H1 (cell line): Measurements from ENCODE around the gene XIRP1. TPM values are rescaled to one million over a fixed set of nuclear protein-coding genes. Genes with fewer than 3 reads are reported as not detected.

Source experiments
- CTCF ChIA-PET: fragments of 300-600 bp; sonication (Branson Sonifier 250); formaldehyde crosslinking; loops from one replicate; lab custom pipeline; 2021; ENCODE audit not compliant: partially characterized antibody; lab: Charles Lee
- POLR2A ChIA-PET: fragments of 300-600 bp; sonication (Branson Sonifier 250); formaldehyde crosslinking; loops from one replicate; lab custom pipeline; 2021; ENCODE audit warnings: inconsistent platforms; ENCODE audit not compliant: partially characterized antibody; lab: Charles Lee
- DNase-seq, 2 experiments: peaks; one replicate each; pipeline versions ENCODE4 v3.0.0 to v3.0.0-alpha.2; 2010 to 2022; ENCODE audit warnings: low spot score in 2 of 2, low read depth in 1 of 2, mixed read lengths in 1 of 2
- FAIRE-seq: peaks from 2 replicates; lab custom pipeline; 2011; peaks lifted over from hg19 to GRCh38; lab: Jason Lieb, UNC
- H2AFZ ChIP-seq: 2 replicates; pipeline ENCODE4 v1.8.1; 2012; ENCODE audit warnings: low read length, inconsistent platforms
- H2AK5ac ChIP-seq: 2 replicates; pipeline ENCODE4 v1.6.1; 2013; ENCODE audit warnings: low read depth, low read length
- H2BK120ac ChIP-seq: replicated peaks from 2 replicates; pipeline ENCODE3; 2013; ENCODE audit warnings: low read depth, low read length, inconsistent platforms
- H2BK12ac ChIP-seq: 2 replicates; pipeline ENCODE4 v1.6.1; 2013; ENCODE audit warnings: low read depth, low read length
- H2BK15ac ChIP-seq: 2 replicates; pipeline ENCODE4 v1.6.1; 2013; ENCODE audit warnings: low read length
- H2BK20ac ChIP-seq: 2 replicates; pipeline ENCODE4 v1.6.1; 2013; ENCODE audit warnings: low read length
- H2BK5ac ChIP-seq: 2 replicates; pipeline ENCODE4 v1.6.1; 2013; ENCODE audit warnings: low read depth, low read length
- H3K14ac ChIP-seq: 2 replicates; pipeline ENCODE4 v1.6.1; 2013; ENCODE audit warnings: inconsistent platforms; ENCODE audit not compliant: insufficient read length
- H3K18ac ChIP-seq: 2 replicates; pipeline ENCODE4 v1.6.1; 2013; ENCODE audit warnings: low read length; ENCODE audit errors: extremely low read depth
- H3K23ac ChIP-seq: 2 replicates; pipeline ENCODE4 v1.6.1; 2013; ENCODE audit warnings: inconsistent platforms; ENCODE audit not compliant: insufficient read length
- H3K23me2 ChIP-seq: 2 replicates; pipeline ENCODE4 v1.6.1; 2013; ENCODE audit warnings: low read depth, low read length
- H3K27ac ChIP-seq: 2 replicates; pipeline ENCODE4 v1.6.1; 2011; ENCODE audit warnings: low read depth, low read length, inconsistent platforms
- H3K27me3 ChIP-seq, 4 experiments: replicated peaks in 1 of 4; 1 replicate in 1 of 4; 2 replicates in 3 of 4; pipeline versions ENCODE4 v1.6.1 to v1.8.1; 2011 to 2013; ENCODE audit warnings: low read length in 3 of 4, mild to moderate bottlenecking in 3 of 4, inconsistent platforms in 2 of 4, mixed read lengths in 2 of 4, moderate library complexity in 1 of 4; ENCODE audit not compliant: control insufficient read depth in 3 of 4, insufficient read depth in 3 of 4; ENCODE audit errors: extremely low read depth in 1 of 4
- H3K36me3 ChIP-seq, 4 experiments: 2 replicates each; pipeline versions ENCODE4 v1.6.1 to v1.8.1; 2011 to 2013; ENCODE audit warnings: mild to moderate bottlenecking in 4 of 4, low read length in 3 of 4, moderate library complexity in 2 of 4, control low read depth in 1 of 4, inconsistent platforms in 1 of 4; ENCODE audit not compliant: insufficient read depth in 4 of 4, control insufficient read depth in 2 of 4
- H3K4ac ChIP-seq: replicated peaks from 2 replicates; pipeline ENCODE3; 2013; ENCODE audit warnings: low read length, low read depth, mixed read lengths, inconsistent platforms; ENCODE audit not compliant: insufficient read length
- H3K4me1 ChIP-seq, 4 experiments: replicated peaks in 1 of 4; 1 replicate in 1 of 4; 2 replicates in 3 of 4; pipeline versions ENCODE4 v1.6.1 to v1.8.1; 2011 to 2013; ENCODE audit warnings: low read length in 3 of 4, inconsistent platforms in 2 of 4, mixed read lengths in 1 of 4; ENCODE audit not compliant: insufficient read depth in 4 of 4, control insufficient read depth in 3 of 4
- H3K4me2 ChIP-seq, 2 experiments: 2 replicates each; pipeline versions ENCODE4 v1.6.1 to v1.8.1; 2011 to 2013; ENCODE audit warnings: low read depth in 2 of 2, low read length in 2 of 2, control low read depth in 1 of 2, inconsistent platforms in 1 of 2, mild to moderate bottlenecking in 1 of 2; ENCODE audit not compliant: insufficient read depth in 1 of 2
- H3K4me3 ChIP-seq, 4 experiments: fragments of 200-600, 300-600 bp in 1 of 4; sonication (generic), shearing (Covaris generic), sonication (Bioruptor Twin) in 1 of 4; 2 replicates each; pipeline versions ENCODE4 v1.5.1 to v1.8.1; 2011 to 2016; ENCODE audit warnings: low read length in 4 of 4, low read depth in 3 of 4, control low read depth in 2 of 4, inconsistent platforms in 2 of 4, mild to moderate bottlenecking in 2 of 4, mixed read lengths in 1 of 4, moderate library complexity in 1 of 4; ENCODE audit not compliant: insufficient read depth in 2 of 4; ENCODE audit errors: extremely low read depth in 1 of 4
- H3K56ac ChIP-seq: replicated peaks from 2 replicates; pipeline ENCODE3; 2013; ENCODE audit warnings: low read depth, mild to moderate bottlenecking, mixed read lengths, low read length, inconsistent platforms; ENCODE audit not compliant: insufficient read length
- H3K79me1 ChIP-seq: 2 replicates; pipeline ENCODE4 v1.6.1; 2013; ENCODE audit warnings: low read depth, low read length, control low read depth
- H3K79me2 ChIP-seq, 2 experiments: 2 replicates each; pipeline versions ENCODE4 v1.6.1 to v1.8.1; 2012 to 2013; ENCODE audit warnings: low read length in 2 of 2, mild to moderate bottlenecking in 2 of 2, inconsistent platforms in 1 of 2; ENCODE audit not compliant: insufficient read depth in 2 of 2, control insufficient read depth in 1 of 2
- H3K9ac ChIP-seq, 4 experiments: replicated peaks in 1 of 4; 1 replicate in 1 of 4; 2 replicates in 3 of 4; pipeline versions ENCODE4 v1.6.1 to v1.8.1; 2011 to 2013; ENCODE audit warnings: low read depth in 3 of 4, low read length in 3 of 4, control low read depth in 2 of 4, mild to moderate bottlenecking in 2 of 4, moderate library complexity in 2 of 4, inconsistent platforms in 1 of 4; ENCODE audit errors: extremely low read depth in 1 of 4
- H3K9me3 ChIP-seq, 2 experiments: 2 replicates each; pipeline versions ENCODE4 v1.6.1 to v1.8.1; 2012 to 2013; ENCODE audit warnings: mild to moderate bottlenecking in 2 of 2, moderate library complexity in 2 of 2, control low read depth in 1 of 2, inconsistent platforms in 1 of 2, low read depth in 1 of 2, low read length in 1 of 2, mixed read lengths in 1 of 2; ENCODE audit not compliant: insufficient read depth in 2 of 2
- H4K20me1 ChIP-seq, 2 experiments: replicated peaks in 1 of 2; 2 replicates each; pipeline versions ENCODE3 to v1.8.1; 2011 to 2013; ENCODE audit warnings: inconsistent platforms in 2 of 2, low read length in 2 of 2, mild to moderate bottlenecking in 1 of 2; ENCODE audit not compliant: insufficient read depth in 2 of 2, control insufficient read depth in 1 of 2
- H4K5ac ChIP-seq: 2 replicates; pipeline ENCODE4 v1.6.1; 2013; ENCODE audit warnings: low read length, low read depth, mixed read lengths, inconsistent platforms; ENCODE audit not compliant: insufficient read length
- H4K8ac ChIP-seq: 2 replicates; pipeline ENCODE4 v1.8.0; 2013; ENCODE audit warnings: mild to moderate bottlenecking, moderate library complexity, low read length, inconsistent platforms; ENCODE audit not compliant: insufficient read depth; ENCODE audit errors: extremely low read depth
- H4K91ac ChIP-seq: replicated peaks from 2 replicates; pipeline ENCODE3; 2013; ENCODE audit warnings: low read length, mixed read lengths, inconsistent platforms; ENCODE audit not compliant: insufficient read length
- CBX5 ChIP-seq: fragments of 300-800, 300-1000 bp; sonication (generic); IDR thresholded peaks from 2 replicates; pipeline ENCODE4 v1.7.1; 2016; ENCODE audit warnings: antibody characterized with exemption, low read length, low read depth
- CEBPB ChIP-seq: IDR thresholded peaks from 2 replicates; pipeline ENCODE4 v1.6.1; 2012; ENCODE audit warnings: low read depth, low read length
- CREB1 ChIP-seq: IDR thresholded peaks from 2 replicates; pipeline ENCODE4 v1.6.1; 2012; ENCODE audit warnings: inconsistent platforms
- GTF2F1 ChIP-seq: IDR thresholded peaks from 2 replicates; pipeline ENCODE4 v1.6.1; 2012; ENCODE audit warnings: low read depth, low read length, improper control_type of control experiment, borderline replicate concordance
- HDAC6 ChIP-seq: IDR thresholded peaks from one replicate; pipeline ENCODE4 v1.7.1; 2012; ENCODE audit warnings: low read depth, mild to moderate bottlenecking, inconsistent platforms, low read length, moderate library complexity
- PHF8 ChIP-seq: fragments of 200-600 bp; sonication (generic); conservative IDR thresholded peaks from 2 replicates; pipeline ENCODE4 v1.7.1; 2012; ENCODE audit warnings: low read depth, mild to moderate bottlenecking, inconsistent platforms, low read length, moderate library complexity
- RAD21 ChIP-seq, 2 experiments: IDR thresholded peaks in 1 of 2; conservative IDR thresholded peaks in 1 of 2; 2 replicates each; pipeline ENCODE4 v1.6.1; 2011; ENCODE audit warnings: low read depth in 2 of 2, low read length in 2 of 2, improper control_type of control experiment in 1 of 2, inconsistent platforms in 1 of 2, mild to moderate bottlenecking in 1 of 2, moderate library complexity in 1 of 2
- SIN3A ChIP-seq, 2 experiments: IDR thresholded peaks in 1 of 2; conservative IDR thresholded peaks in 1 of 2; 2 replicates each; pipeline ENCODE4 v1.6.1; 2011 to 2012; ENCODE audit warnings: low read length in 2 of 2, improper control_type of control experiment in 1 of 2, low read depth in 1 of 2, mild to moderate bottlenecking in 1 of 2
- SP2 ChIP-seq: IDR thresholded peaks from 2 replicates; pipeline ENCODE4 v1.6.1; 2012; ENCODE audit warnings: mild to moderate bottlenecking, low read length, inconsistent platforms
- SUZ12 ChIP-seq: fragments of 200-600 bp; sonication (generic); IDR thresholded peaks from 2 replicates; pipeline ENCODE4 v1.6.1; 2012; ENCODE audit warnings: mild to moderate bottlenecking, inconsistent platforms, low read length, moderate library complexity, mixed read lengths
- YY1 ChIP-seq: IDR thresholded peaks from 2 replicates; pipeline ENCODE4 v1.6.1; 2011; ENCODE audit warnings: low read depth, mild to moderate bottlenecking, low read length
- WGBS, 2 experiments: shearing (Covaris generic) in 1 of 2; methylation state at CpG; one replicate each; pipeline versions ENCODE4 v1.1.6 to v1.1.7; 2013 to 2015; ENCODE audit warnings: low lambda C conversion rate in 2 of 2, mixed read lengths in 2 of 2, inconsistent platforms in 1 of 2, low coverage in 1 of 2, missing lambda C conversion rate in 1 of 2; ENCODE audit not compliant: insufficient replicate concordance in 2 of 2, insufficient coverage in 1 of 2, insufficient read length in 1 of 2; ENCODE audit errors: extremely low coverage in 1 of 2, missing lambda C conversion rate in 1 of 2; 5-methylcytosine and 5-hydroxymethylcytosine counted together
- polyA plus RNA-seq, 7 experiments: library from polyadenylated mRNA; depleted of rRNA in 3 of 7; stranded (reverse) in 5 of 7; unstranded in 2 of 7; fragments of >200 nt in 5 of 7; fragments of 200-250 nt in 2 of 7; gene quantifications; 1 replicate in 5 of 7; 2 replicates in 1 of 7; 4 replicates in 1 of 7; pipeline versions ENCODE4 v1.2.1 to v1.2.3, GENCODE V29; 2011 to 2013; ENCODE audit warnings: missing spikeins in 2 of 7, mixed read lengths in 2 of 7
- total RNA-seq: library from RNA; stranded (reverse); fragmentation: NEBNext Ultra II Directional; extraction: Animal tissue kit (Norgen Biotek cat#: 25700); gene quantifications from 2 replicates; pipeline ENCODE4 v1.2.1, GENCODE V29; 2021
- TF ChIP-seq, protein P1 (sequence below), 3 experiments: IDR thresholded peaks; 1 replicate in 2 of 3; 2 replicates in 1 of 3; pipeline versions ENCODE4 v1.5.1 to v1.6.1; 2011; ENCODE audit warnings: low read length in 3 of 3, mild to moderate bottlenecking in 3 of 3, inconsistent platforms in 2 of 3, low read depth in 1 of 3, moderate library complexity in 1 of 3; ENCODE audit not compliant: insufficient read depth in 1 of 3; ENCODE audit errors: control extremely low read depth in 1 of 3

The XIRP1 gene
- total and polyA plus RNA-seq, 2 of the 8 experiments (the other 6 are each of a cell fraction or from before 2014, with no cell fraction given), result not detected

GRCh38 chr3:39189959-39190269 lies 2.5 kb downstream of the XIRP1 start:
- FAIRE-seq, result peak; percentile 99

More at GRCh38 chr3:39189959-39190269, 2.5 kb downstream of the XIRP1 start:
- no peak overlapping the region for H4K8ac ChIP-seq
- H2BK20ac ChIP-seq, result no peak overlapping the region
- H2BK120ac ChIP-seq, result no peak overlapping the region
- no peak overlapping the region for H2AFZ ChIP-seq
- H2BK12ac ChIP-seq, result no peak overlapping the region
- no peak overlapping the region for H3K18ac ChIP-seq
- ChIA-PET POLR2A (interaction anchor here (0.6 kb wide), 1 partner anchor 34 kb away, joined by 4 read pairs; no protein-coding TSS in a partner anchor), CTCF (interaction anchor here (0.7 to 18.0 kb wide), 28 partner anchors 10 to 214 kb away, joined by 3 to 767 read pairs (median 6); partner anchors contain the start of gene CX3CR1)
- WGBS, 2 experiments, result 47% methylated on average over 5 of the region's 5 CpGs; no CpG with 5 or more reads in 1 of the 2 experiments
- no peak overlapping the region for H3K4me3 ChIP-seq
- peak; percentile 93 to 96 for TF ChIP-seq RAD21 (IDR thresholded peaks at IDR 0.05 in 1 of 2, conservative IDR thresholded peaks at IDR 0.05 in 1 of 2; ENCODE audit: low read depth in 2 of 2, low read length in 2 of 2)
- TF ChIP-seq, protein P1, sequence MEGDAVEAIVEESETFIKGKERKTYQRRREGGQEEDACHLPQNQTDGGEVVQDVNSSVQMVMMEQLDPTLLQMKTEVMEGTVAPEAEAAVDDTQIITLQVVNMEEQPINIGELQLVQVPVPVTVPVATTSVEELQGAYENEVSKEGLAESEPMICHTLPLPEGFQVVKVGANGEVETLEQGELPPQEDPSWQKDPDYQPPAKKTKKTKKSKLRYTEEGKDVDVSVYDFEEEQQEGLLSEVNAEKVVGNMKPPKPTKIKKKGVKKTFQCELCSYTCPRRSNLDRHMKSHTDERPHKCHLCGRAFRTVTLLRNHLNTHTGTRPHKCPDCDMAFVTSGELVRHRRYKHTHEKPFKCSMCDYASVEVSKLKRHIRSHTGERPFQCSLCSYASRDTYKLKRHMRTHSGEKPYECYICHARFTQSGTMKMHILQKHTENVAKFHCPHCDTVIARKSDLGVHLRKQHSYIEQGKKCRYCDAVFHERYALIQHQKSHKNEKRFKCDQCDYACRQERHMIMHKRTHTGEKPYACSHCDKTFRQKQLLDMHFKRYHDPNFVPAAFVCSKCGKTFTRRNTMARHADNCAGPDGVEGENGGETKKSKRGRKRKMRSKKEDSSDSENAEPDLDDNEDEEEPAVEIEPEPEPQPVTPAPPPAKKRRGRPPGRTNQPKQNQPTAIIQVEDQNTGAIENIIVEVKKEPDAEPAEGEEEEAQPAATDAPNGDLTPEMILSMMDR (IDR thresholded peaks at IDR 0.05; ENCODE audit: control extremely low read depth in 1 of 3, insufficient read depth in 1 of 3, low read depth in 1 of 3, low read length in 3 of 3), result peak in 2 of 3 experiments; percentile 91 to 93; a peak in 3 of 4 replicates
- TF ChIP-seq CBX5, result no peak
- TF ChIP-seq CEBPB, result no peak
- TF ChIP-seq SIN3A (conservative IDR thresholded peaks at IDR 0.05 in 1 of 2, IDR thresholded peaks at IDR 0.05 in 1 of 2; ENCODE audit: low read depth in 1 of 2, low read length in 2 of 2), result peak in 1 of 2 experiments; percentile 49; a peak in 1 of 4 replicates
- TF ChIP-seq GTF2F1, result no peak
- TF ChIP-seq HDAC6, result no peak
- 0 out of 2 replicates have a peak, but pooled peaks have one; percentile 15 for TF ChIP-seq YY1
- TF ChIP-seq SUZ12, result no peak
- TF ChIP-seq PHF8, result no peak
- TF ChIP-seq SP2, result no peak
- no peak for TF ChIP-seq CREB1
- H3K4ac ChIP-seq, result no peak overlapping the region
- H3K56ac ChIP-seq, result no peak overlapping the region
- peak in 1 of 2 experiments; percentile 73 for DNase-seq
- H3K27ac ChIP-seq, result no peak overlapping the region
- no peak overlapping the region for H2BK5ac ChIP-seq
- no peak overlapping the region for H3K14ac ChIP-seq
- no peak overlapping the region for H4K91ac ChIP-seq
- no peaks in the 10 kb centered on the region for H3K27me3 ChIP-seq
- H3K79me1 ChIP-seq, result no peaks in the 10 kb centered on the region
- no peak overlapping the region for H2AK5ac ChIP-seq
- H3K9me3 ChIP-seq, result no peaks in the 10 kb centered on the region
- no peak overlapping the region for H3K9ac ChIP-seq
- H3K23me2 ChIP-seq, result no peaks in the 10 kb centered on the region
- H4K20me1 ChIP-seq, result no peaks in the 10 kb centered on the region
- no peaks in the 10 kb centered on the region for H3K4me1 ChIP-seq
- H3K79me2 ChIP-seq, result no peaks in the 10 kb centered on the region
- no peak overlapping the region for H3K4me2 ChIP-seq
- H2BK15ac ChIP-seq, result no peak overlapping the region
- no peak overlapping the region for H3K23ac ChIP-seq
- H3K36me3 ChIP-seq, result no peaks in the 10 kb centered on the region
- H4K5ac ChIP-seq, result no peak overlapping the region
